H1 (cell line): ENCODE measurements around the gene SCART1. TPM values are rescaled to one million over a fixed set of nuclear protein-coding genes. Genes with fewer than 3 reads are reported as not detected.

ENCODE experiments used
- CTCF ChIA-PET: fragments of 300-600 bp; sonication (Branson Sonifier 250); formaldehyde crosslinking; loops from one replicate; lab custom pipeline; 2021; ENCODE audit not compliant: partially characterized antibody; lab: Charles Lee
- POLR2A ChIA-PET: fragments of 300-600 bp; sonication (Branson Sonifier 250); formaldehyde crosslinking; loops from one replicate; lab custom pipeline; 2021; ENCODE audit warnings: inconsistent platforms; ENCODE audit not compliant: partially characterized antibody; lab: Charles Lee
- DNase-seq, 2 experiments: peaks; one replicate each; pipeline versions ENCODE4 v3.0.0 to v3.0.0-alpha.2; 2010 to 2022; ENCODE audit warnings: low spot score in 2 of 2, low read depth in 1 of 2, mixed read lengths in 1 of 2
- FAIRE-seq: peaks from 2 replicates; lab custom pipeline; 2011; peaks lifted over from hg19 to GRCh38; lab: Jason Lieb, UNC
- H2AFZ ChIP-seq: 2 replicates; pipeline ENCODE4 v1.8.1; 2012; ENCODE audit warnings: low read length, inconsistent platforms
- H2AK5ac ChIP-seq: 2 replicates; pipeline ENCODE4 v1.6.1; 2013; ENCODE audit warnings: low read depth, low read length
- H2BK120ac ChIP-seq: replicated peaks from 2 replicates; pipeline ENCODE3; 2013; ENCODE audit warnings: low read depth, low read length, inconsistent platforms
- H2BK12ac ChIP-seq: 2 replicates; pipeline ENCODE4 v1.6.1; 2013; ENCODE audit warnings: low read depth, low read length
- H2BK15ac ChIP-seq: 2 replicates; pipeline ENCODE4 v1.6.1; 2013; ENCODE audit warnings: low read length
- H2BK20ac ChIP-seq: 2 replicates; pipeline ENCODE4 v1.6.1; 2013; ENCODE audit warnings: low read length
- H2BK5ac ChIP-seq: 2 replicates; pipeline ENCODE4 v1.6.1; 2013; ENCODE audit warnings: low read depth, low read length
- H3K14ac ChIP-seq: 2 replicates; pipeline ENCODE4 v1.6.1; 2013; ENCODE audit warnings: inconsistent platforms; ENCODE audit not compliant: insufficient read length
- H3K18ac ChIP-seq: 2 replicates; pipeline ENCODE4 v1.6.1; 2013; ENCODE audit warnings: low read length; ENCODE audit errors: extremely low read depth
- H3K23ac ChIP-seq: 2 replicates; pipeline ENCODE4 v1.6.1; 2013; ENCODE audit warnings: inconsistent platforms; ENCODE audit not compliant: insufficient read length
- H3K23me2 ChIP-seq: 2 replicates; pipeline ENCODE4 v1.6.1; 2013; ENCODE audit warnings: low read depth, low read length
- H3K27ac ChIP-seq: 2 replicates; pipeline ENCODE4 v1.6.1; 2011; ENCODE audit warnings: low read depth, low read length, inconsistent platforms
- H3K27me3 ChIP-seq, 4 experiments: replicated peaks in 1 of 4; 1 replicate in 1 of 4; 2 replicates in 3 of 4; pipeline versions ENCODE4 v1.6.1 to v1.8.1; 2011 to 2013; ENCODE audit warnings: low read length in 3 of 4, mild to moderate bottlenecking in 3 of 4, inconsistent platforms in 2 of 4, mixed read lengths in 2 of 4, moderate library complexity in 1 of 4; ENCODE audit not compliant: control insufficient read depth in 3 of 4, insufficient read depth in 3 of 4; ENCODE audit errors: extremely low read depth in 1 of 4
- H3K36me3 ChIP-seq, 4 experiments: 2 replicates each; pipeline versions ENCODE4 v1.6.1 to v1.8.1; 2011 to 2013; ENCODE audit warnings: mild to moderate bottlenecking in 4 of 4, low read length in 3 of 4, moderate library complexity in 2 of 4, control low read depth in 1 of 4, inconsistent platforms in 1 of 4; ENCODE audit not compliant: insufficient read depth in 4 of 4, control insufficient read depth in 2 of 4
- H3K4ac ChIP-seq: replicated peaks from 2 replicates; pipeline ENCODE3; 2013; ENCODE audit warnings: low read length, low read depth, mixed read lengths, inconsistent platforms; ENCODE audit not compliant: insufficient read length
- H3K4me1 ChIP-seq, 4 experiments: replicated peaks in 1 of 4; 1 replicate in 1 of 4; 2 replicates in 3 of 4; pipeline versions ENCODE4 v1.6.1 to v1.8.1; 2011 to 2013; ENCODE audit warnings: low read length in 3 of 4, inconsistent platforms in 2 of 4, mixed read lengths in 1 of 4; ENCODE audit not compliant: insufficient read depth in 4 of 4, control insufficient read depth in 3 of 4
- H3K4me2 ChIP-seq, 2 experiments: 2 replicates each; pipeline versions ENCODE4 v1.6.1 to v1.8.1; 2011 to 2013; ENCODE audit warnings: low read depth in 2 of 2, low read length in 2 of 2, control low read depth in 1 of 2, inconsistent platforms in 1 of 2, mild to moderate bottlenecking in 1 of 2; ENCODE audit not compliant: insufficient read depth in 1 of 2
- H3K4me3 ChIP-seq, 4 experiments: fragments of 200-600, 300-600 bp in 1 of 4; sonication (generic), shearing (Covaris generic), sonication (Bioruptor Twin) in 1 of 4; 2 replicates each; pipeline versions ENCODE4 v1.5.1 to v1.8.1; 2011 to 2016; ENCODE audit warnings: low read length in 4 of 4, low read depth in 3 of 4, control low read depth in 2 of 4, inconsistent platforms in 2 of 4, mild to moderate bottlenecking in 2 of 4, mixed read lengths in 1 of 4, moderate library complexity in 1 of 4; ENCODE audit not compliant: insufficient read depth in 2 of 4; ENCODE audit errors: extremely low read depth in 1 of 4
- H3K56ac ChIP-seq: replicated peaks from 2 replicates; pipeline ENCODE3; 2013; ENCODE audit warnings: low read depth, mild to moderate bottlenecking, mixed read lengths, low read length, inconsistent platforms; ENCODE audit not compliant: insufficient read length
- H3K79me1 ChIP-seq: 2 replicates; pipeline ENCODE4 v1.6.1; 2013; ENCODE audit warnings: low read depth, low read length, control low read depth
- H3K79me2 ChIP-seq, 2 experiments: 2 replicates each; pipeline versions ENCODE4 v1.6.1 to v1.8.1; 2012 to 2013; ENCODE audit warnings: low read length in 2 of 2, mild to moderate bottlenecking in 2 of 2, inconsistent platforms in 1 of 2; ENCODE audit not compliant: insufficient read depth in 2 of 2, control insufficient read depth in 1 of 2
- H3K9ac ChIP-seq, 4 experiments: replicated peaks in 1 of 4; 1 replicate in 1 of 4; 2 replicates in 3 of 4; pipeline versions ENCODE4 v1.6.1 to v1.8.1; 2011 to 2013; ENCODE audit warnings: low read depth in 3 of 4, low read length in 3 of 4, control low read depth in 2 of 4, mild to moderate bottlenecking in 2 of 4, moderate library complexity in 2 of 4, inconsistent platforms in 1 of 4; ENCODE audit errors: extremely low read depth in 1 of 4
- H3K9me3 ChIP-seq, 2 experiments: 2 replicates each; pipeline versions ENCODE4 v1.6.1 to v1.8.1; 2012 to 2013; ENCODE audit warnings: mild to moderate bottlenecking in 2 of 2, moderate library complexity in 2 of 2, control low read depth in 1 of 2, inconsistent platforms in 1 of 2, low read depth in 1 of 2, low read length in 1 of 2, mixed read lengths in 1 of 2; ENCODE audit not compliant: insufficient read depth in 2 of 2
- H4K20me1 ChIP-seq, 2 experiments: replicated peaks in 1 of 2; 2 replicates each; pipeline versions ENCODE3 to v1.8.1; 2011 to 2013; ENCODE audit warnings: inconsistent platforms in 2 of 2, low read length in 2 of 2, mild to moderate bottlenecking in 1 of 2; ENCODE audit not compliant: insufficient read depth in 2 of 2, control insufficient read depth in 1 of 2
- H4K5ac ChIP-seq: 2 replicates; pipeline ENCODE4 v1.6.1; 2013; ENCODE audit warnings: low read length, low read depth, mixed read lengths, inconsistent platforms; ENCODE audit not compliant: insufficient read length
- H4K8ac ChIP-seq: 2 replicates; pipeline ENCODE4 v1.8.0; 2013; ENCODE audit warnings: mild to moderate bottlenecking, moderate library complexity, low read length, inconsistent platforms; ENCODE audit not compliant: insufficient read depth; ENCODE audit errors: extremely low read depth
- H4K91ac ChIP-seq: replicated peaks from 2 replicates; pipeline ENCODE3; 2013; ENCODE audit warnings: low read length, mixed read lengths, inconsistent platforms; ENCODE audit not compliant: insufficient read length
- CBX5 ChIP-seq: fragments of 300-800, 300-1000 bp; sonication (generic); IDR thresholded peaks from 2 replicates; pipeline ENCODE4 v1.7.1; 2016; ENCODE audit warnings: antibody characterized with exemption, low read length, low read depth
- CTBP2 ChIP-seq: IDR thresholded peaks from 2 replicates; pipeline ENCODE4 v1.7.0; 2011; ENCODE audit warnings: borderline replicate concordance, mild to moderate bottlenecking, moderate library complexity, mixed read lengths, low read length; ENCODE audit not compliant: insufficient read depth, insufficient read length
- NRF1 ChIP-seq: IDR thresholded peaks from 2 replicates; pipeline ENCODE4 v1.6.1; 2011; ENCODE audit warnings: mild to moderate bottlenecking, low read depth, low read length, improper control_type of control experiment
- PHF8 ChIP-seq: fragments of 200-600 bp; sonication (generic); conservative IDR thresholded peaks from 2 replicates; pipeline ENCODE4 v1.7.1; 2012; ENCODE audit warnings: low read depth, mild to moderate bottlenecking, inconsistent platforms, low read length, moderate library complexity
- SUZ12 ChIP-seq: fragments of 200-600 bp; sonication (generic); IDR thresholded peaks from 2 replicates; pipeline ENCODE4 v1.6.1; 2012; ENCODE audit warnings: mild to moderate bottlenecking, inconsistent platforms, low read length, moderate library complexity, mixed read lengths
- TBP ChIP-seq: IDR thresholded peaks from 2 replicates; pipeline ENCODE4 v1.6.1; 2011; ENCODE audit warnings: low read depth, low read length, improper control_type of control experiment
- WGBS, 2 experiments: shearing (Covaris generic) in 1 of 2; methylation state at CpG; one replicate each; pipeline versions ENCODE4 v1.1.6 to v1.1.7; 2013 to 2015; ENCODE audit warnings: low lambda C conversion rate in 2 of 2, mixed read lengths in 2 of 2, inconsistent platforms in 1 of 2, low coverage in 1 of 2, missing lambda C conversion rate in 1 of 2; ENCODE audit not compliant: insufficient replicate concordance in 2 of 2, insufficient coverage in 1 of 2, insufficient read length in 1 of 2; ENCODE audit errors: extremely low coverage in 1 of 2, missing lambda C conversion rate in 1 of 2; 5-methylcytosine and 5-hydroxymethylcytosine counted together
- polyA plus RNA-seq, 7 experiments: library from polyadenylated mRNA; depleted of rRNA in 3 of 7; stranded (reverse) in 5 of 7; unstranded in 2 of 7; fragments of >200 nt in 5 of 7; fragments of 200-250 nt in 2 of 7; gene quantifications; 1 replicate in 5 of 7; 2 replicates in 1 of 7; 4 replicates in 1 of 7; pipeline versions ENCODE4 v1.2.1 to v1.2.3, GENCODE V29; 2011 to 2013; ENCODE audit warnings: missing spikeins in 2 of 7, mixed read lengths in 2 of 7
- total RNA-seq: library from RNA; stranded (reverse); fragmentation: NEBNext Ultra II Directional; extraction: Animal tissue kit (Norgen Biotek cat#: 25700); gene quantifications from 2 replicates; pipeline ENCODE4 v1.2.1, GENCODE V29; 2021
- TF ChIP-seq, protein P1 (sequence below): IDR thresholded peaks from 2 replicates; pipeline ENCODE4 v1.6.1; 2012; ENCODE audit warnings: low read length, inconsistent platforms

SCART1 gene
- total and polyA plus RNA-seq, 2 of the 8 experiments (the other 6 are each of a cell fraction or from before 2014, with no cell fraction given): 0.14 to 0.19 TPM

DNA sequence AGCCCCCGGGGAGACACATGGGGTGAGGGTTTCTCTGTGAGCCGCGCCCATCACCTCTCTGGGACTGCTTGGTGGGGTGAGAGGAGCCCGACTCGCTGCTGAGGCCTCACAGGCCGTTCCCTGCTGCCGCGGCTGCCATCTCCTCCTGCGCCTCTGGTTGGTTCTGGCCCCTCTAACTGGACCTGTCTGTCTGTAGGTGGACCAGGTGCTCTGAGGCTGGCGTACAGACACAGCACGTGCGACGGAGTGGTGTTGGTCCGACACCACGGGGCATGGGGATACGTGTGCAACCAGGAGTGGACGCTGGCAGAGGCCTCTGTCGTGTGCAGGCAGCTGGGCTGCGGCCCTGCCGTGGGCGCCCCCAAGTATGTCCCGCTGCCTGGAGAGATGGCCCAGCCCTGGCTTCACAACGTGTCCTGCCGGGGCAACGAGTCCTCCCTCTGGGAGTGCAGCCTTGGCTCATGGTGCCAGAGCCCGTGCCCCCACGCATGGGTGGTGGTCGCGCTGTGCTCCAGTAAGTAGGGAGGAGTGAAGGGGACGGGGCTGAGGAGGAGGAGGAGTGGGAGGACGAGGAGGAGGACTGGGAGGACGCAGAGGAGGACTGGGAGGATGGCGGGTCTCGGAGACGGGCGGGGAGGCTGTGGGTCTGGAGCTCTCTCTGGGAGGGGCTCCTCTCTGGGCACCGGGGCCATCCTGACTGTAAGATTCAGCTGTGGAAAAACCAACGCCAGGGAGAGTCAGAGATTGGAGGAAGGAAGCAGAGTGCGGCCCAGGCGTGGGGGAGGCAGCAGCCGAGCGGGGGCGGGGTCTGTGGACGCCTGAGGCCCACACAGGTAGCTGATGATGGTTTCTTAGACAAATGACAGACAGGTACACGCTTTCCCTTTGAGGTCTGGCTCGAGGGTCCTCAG lies 2.6 kb downstream of the SCART1 start:
- FAIRE-seq: no peak
- TF ChIP-seq SUZ12 (no peak), CBX5 (no peak), NRF1 (no peak), TBP (no peak), CTBP2 (no peak), PHF8 (no peak)
- TF ChIP-seq, protein P1, sequence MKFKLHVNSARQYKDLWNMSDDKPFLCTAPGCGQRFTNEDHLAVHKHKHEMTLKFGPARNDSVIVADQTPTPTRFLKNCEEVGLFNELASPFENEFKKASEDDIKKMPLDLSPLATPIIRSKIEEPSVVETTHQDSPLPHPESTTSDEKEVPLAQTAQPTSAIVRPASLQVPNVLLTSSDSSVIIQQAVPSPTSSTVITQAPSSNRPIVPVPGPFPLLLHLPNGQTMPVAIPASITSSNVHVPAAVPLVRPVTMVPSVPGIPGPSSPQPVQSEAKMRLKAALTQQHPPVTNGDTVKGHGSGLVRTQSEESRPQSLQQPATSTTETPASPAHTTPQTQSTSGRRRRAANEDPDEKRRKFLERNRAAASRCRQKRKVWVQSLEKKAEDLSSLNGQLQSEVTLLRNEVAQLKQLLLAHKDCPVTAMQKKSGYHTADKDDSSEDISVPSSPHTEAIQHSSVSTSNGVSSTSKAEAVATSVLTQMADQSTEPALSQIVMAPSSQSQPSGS: no peak
- Histone ChIP-seq H4K20me1 (no peaks in the 10 kb centered on the region), H3K27ac (no peak overlapping the region), H2AK5ac (no peak overlapping the region), H3K23ac (no peak overlapping the region), H4K91ac (no peak overlapping the region), H2BK12ac (no peak overlapping the region), H3K27me3 (no peaks in the 10 kb centered on the region), H3K4me2 (no peak overlapping the region), H2BK5ac (no peak overlapping the region), H4K8ac (no peak overlapping the region), H3K18ac (no peak overlapping the region), H3K4me3 (no peak overlapping the region), H3K36me3 (no peaks in the 10 kb centered on the region; a peak in 1 of 8 replicates), H3K14ac (no peak overlapping the region), H2BK120ac (no peak overlapping the region), H3K23me2 (no peaks in the 10 kb centered on the region), H3K79me1 (no peaks in the 10 kb centered on the region), H2BK20ac (no peak overlapping the region), H4K5ac (no peak overlapping the region), H3K9me3 (peaks cover 75 to 89% of the 10 kb centered on the region in 2 experiments), H2AFZ (no peak overlapping the region), H3K4ac (no peak overlapping the region), H3K4me1 (no peaks in the 10 kb centered on the region), H2BK15ac (no peak overlapping the region), H3K79me2 (no peaks in the 10 kb centered on the region), H3K56ac (no peak overlapping the region), H3K9ac (no peak overlapping the region)
- POLR2A ChIA-PET: no interaction called here
- WGBS, 2 experiments: 80% methylated on average over 38 of the region's 46 CpGs; no CpG with 5 or more reads in 1 of the 2 experiments
- no peak for DNase-seq
- CTCF ChIA-PET: interaction anchor here (0.6 kb wide), 1 partner anchor 98 kb away, joined by 4 read pairs; no protein-coding TSS in a partner anchor
